ENCODE measurements around the gene TOMM20. TPM values are rescaled to one million over a fixed set of nuclear protein-coding genes. Genes with fewer than 3 reads are reported as not detected.

The TOMM20 gene
- total and polyA plus RNA-seq, 2 experiments from 2014 or later: 138 to 159 TPM

DNA sequence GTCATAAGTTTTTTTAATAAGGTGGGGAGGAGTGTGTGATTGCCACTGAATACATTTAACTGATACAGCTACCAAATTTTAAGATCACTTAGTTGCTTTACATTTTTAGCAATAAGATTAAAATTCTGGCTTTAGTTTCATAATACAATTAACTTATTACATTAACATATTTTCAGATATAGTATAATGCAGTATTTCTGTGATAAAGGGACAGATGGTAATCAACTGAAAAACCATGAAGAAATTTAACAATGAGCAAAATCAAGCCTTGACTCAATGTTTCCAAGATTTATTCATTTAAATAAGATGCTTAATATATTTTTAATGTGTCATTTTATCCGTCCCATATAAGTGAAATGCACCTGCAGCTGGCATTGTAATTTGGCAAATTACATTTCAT lies 4.0 kb downstream of the TOMM20 start:
- H3K4me3 ChIP-seq: 0 out of 2 replicates have a peak overlapping the region, but pooled peaks have one; percentile 22
- peaks cover 52% of the 10 kb centered on the region for H3K36me3 ChIP-seq (ENCODE audit: insufficient read depth)

More for the DNA sequence above, 4.0 kb downstream of the TOMM20 start:
- Mint-ChIP-seq H3K27me3 (ENCODE audit: insufficient read depth, low read depth, poor library complexity) (peaks cover 14% of the 10 kb centered on the region), H3K4me3 (peak overlapping the region; percentile 45; the same call in 1 of the 3 replicates), H3K27ac (0 out of 2 replicates have a peak overlapping the region, but pooled peaks have one; percentile 61), H3K4me1 (peaks cover 16% of the 10 kb centered on the region; the same call in 2 of the 3 replicates), H3K36me3 (ENCODE audit: low read depth) (peaks cover 74% of the 10 kb centered on the region), H3K9me3 (no peaks in the 10 kb centered on the region; the same call in 2 of the 3 replicates)
- Histone ChIP-seq H3K4me1 (ENCODE audit: insufficient read depth) (peaks cover 24% of the 10 kb centered on the region), H3F3A (replicated peaks; ENCODE audit: low read depth) (no peaks in the 10 kb centered on the region; the same call in 1 of the 2 replicates), H3K9me2 (ENCODE audit: insufficient read depth) (no peaks in the 10 kb centered on the region), H3K79me2 (replicated peaks; ENCODE audit: insufficient read depth) (peaks cover 90% of the 10 kb centered on the region), H2AFZ (no peak overlapping the region), H3K27me3 (ENCODE audit: insufficient read depth) (no peaks in the 10 kb centered on the region), H3K4me2 (peak overlapping the region; percentile 56; the same call in 1 of the 2 replicates), H4K20me1 (replicated peaks; ENCODE audit: insufficient read depth) (peaks cover 56% of the 10 kb centered on the region), H3K27ac (ENCODE audit: low read depth) (peak overlapping the region; percentile 14; the same call in 1 of the 2 replicates)
- DNase-seq (ENCODE audit: low spot score) (no peak), ATAC-seq (no peak)
- no peak for TF ChIP-seq NANOG (IDR thresholded peaks at IDR 0.05; ENCODE audit: borderline replicate concordance)
- TF ChIP-seq, protein P1, sequence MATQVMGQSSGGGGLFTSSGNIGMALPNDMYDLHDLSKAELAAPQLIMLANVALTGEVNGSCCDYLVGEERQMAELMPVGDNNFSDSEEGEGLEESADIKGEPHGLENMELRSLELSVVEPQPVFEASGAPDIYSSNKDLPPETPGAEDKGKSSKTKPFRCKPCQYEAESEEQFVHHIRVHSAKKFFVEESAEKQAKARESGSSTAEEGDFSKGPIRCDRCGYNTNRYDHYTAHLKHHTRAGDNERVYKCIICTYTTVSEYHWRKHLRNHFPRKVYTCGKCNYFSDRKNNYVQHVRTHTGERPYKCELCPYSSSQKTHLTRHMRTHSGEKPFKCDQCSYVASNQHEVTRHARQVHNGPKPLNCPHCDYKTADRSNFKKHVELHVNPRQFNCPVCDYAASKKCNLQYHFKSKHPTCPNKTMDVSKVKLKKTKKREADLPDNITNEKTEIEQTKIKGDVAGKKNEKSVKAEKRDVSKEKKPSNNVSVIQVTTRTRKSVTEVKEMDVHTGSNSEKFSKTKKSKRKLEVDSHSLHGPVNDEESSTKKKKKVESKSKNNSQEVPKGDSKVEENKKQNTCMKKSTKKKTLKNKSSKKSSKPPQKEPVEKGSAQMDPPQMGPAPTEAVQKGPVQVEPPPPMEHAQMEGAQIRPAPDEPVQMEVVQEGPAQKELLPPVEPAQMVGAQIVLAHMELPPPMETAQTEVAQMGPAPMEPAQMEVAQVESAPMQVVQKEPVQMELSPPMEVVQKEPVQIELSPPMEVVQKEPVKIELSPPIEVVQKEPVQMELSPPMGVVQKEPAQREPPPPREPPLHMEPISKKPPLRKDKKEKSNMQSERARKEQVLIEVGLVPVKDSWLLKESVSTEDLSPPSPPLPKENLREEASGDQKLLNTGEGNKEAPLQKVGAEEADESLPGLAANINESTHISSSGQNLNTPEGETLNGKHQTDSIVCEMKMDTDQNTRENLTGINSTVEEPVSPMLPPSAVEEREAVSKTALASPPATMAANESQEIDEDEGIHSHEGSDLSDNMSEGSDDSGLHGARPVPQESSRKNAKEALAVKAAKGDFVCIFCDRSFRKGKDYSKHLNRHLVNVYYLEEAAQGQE (IDR thresholded peaks at IDR 0.05; ENCODE audit: unreplicated experiment): no peak
- no peak for TF ChIP-seq JUNB (IDR thresholded peaks at IDR 0.05; ENCODE audit: unreplicated experiment)
- no peak for TF ChIP-seq POLR2AphosphoS5 (IDR thresholded peaks at IDR 0.05; ENCODE audit: low read depth)
- TF ChIP-seq CREB1 (CRISPR knock-in tag; IDR thresholded peaks at IDR 0.05; ENCODE audit: low read depth): no peak
- TF ChIP-seq STAT1 (IDR thresholded peaks at IDR 0.05; ENCODE audit: unreplicated experiment): no peak
- TF ChIP-seq ZNF331 (CRISPR knock-in tag; IDR thresholded peaks at IDR 0.05; ENCODE audit: low read depth): no peak
- TF ChIP-seq, protein P2, sequence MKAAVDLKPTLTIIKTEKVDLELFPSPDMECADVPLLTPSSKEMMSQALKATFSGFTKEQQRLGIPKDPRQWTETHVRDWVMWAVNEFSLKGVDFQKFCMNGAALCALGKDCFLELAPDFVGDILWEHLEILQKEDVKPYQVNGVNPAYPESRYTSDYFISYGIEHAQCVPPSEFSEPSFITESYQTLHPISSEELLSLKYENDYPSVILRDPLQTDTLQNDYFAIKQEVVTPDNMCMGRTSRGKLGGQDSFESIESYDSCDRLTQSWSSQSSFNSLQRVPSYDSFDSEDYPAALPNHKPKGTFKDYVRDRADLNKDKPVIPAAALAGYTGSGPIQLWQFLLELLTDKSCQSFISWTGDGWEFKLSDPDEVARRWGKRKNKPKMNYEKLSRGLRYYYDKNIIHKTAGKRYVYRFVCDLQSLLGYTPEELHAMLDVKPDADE (IDR thresholded peaks at IDR 0.05): no peak
- TF ChIP-seq EZH2 (IDR thresholded peaks at IDR 0.05; ENCODE audit: low read depth, unreplicated experiment): no peak
- TF ChIP-seq, protein P3, sequence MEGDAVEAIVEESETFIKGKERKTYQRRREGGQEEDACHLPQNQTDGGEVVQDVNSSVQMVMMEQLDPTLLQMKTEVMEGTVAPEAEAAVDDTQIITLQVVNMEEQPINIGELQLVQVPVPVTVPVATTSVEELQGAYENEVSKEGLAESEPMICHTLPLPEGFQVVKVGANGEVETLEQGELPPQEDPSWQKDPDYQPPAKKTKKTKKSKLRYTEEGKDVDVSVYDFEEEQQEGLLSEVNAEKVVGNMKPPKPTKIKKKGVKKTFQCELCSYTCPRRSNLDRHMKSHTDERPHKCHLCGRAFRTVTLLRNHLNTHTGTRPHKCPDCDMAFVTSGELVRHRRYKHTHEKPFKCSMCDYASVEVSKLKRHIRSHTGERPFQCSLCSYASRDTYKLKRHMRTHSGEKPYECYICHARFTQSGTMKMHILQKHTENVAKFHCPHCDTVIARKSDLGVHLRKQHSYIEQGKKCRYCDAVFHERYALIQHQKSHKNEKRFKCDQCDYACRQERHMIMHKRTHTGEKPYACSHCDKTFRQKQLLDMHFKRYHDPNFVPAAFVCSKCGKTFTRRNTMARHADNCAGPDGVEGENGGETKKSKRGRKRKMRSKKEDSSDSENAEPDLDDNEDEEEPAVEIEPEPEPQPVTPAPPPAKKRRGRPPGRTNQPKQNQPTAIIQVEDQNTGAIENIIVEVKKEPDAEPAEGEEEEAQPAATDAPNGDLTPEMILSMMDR (conservative IDR thresholded peaks at IDR 0.05; ENCODE audit: low read depth in 2 of 2): no peak
- TF ChIP-seq, protein P4, sequence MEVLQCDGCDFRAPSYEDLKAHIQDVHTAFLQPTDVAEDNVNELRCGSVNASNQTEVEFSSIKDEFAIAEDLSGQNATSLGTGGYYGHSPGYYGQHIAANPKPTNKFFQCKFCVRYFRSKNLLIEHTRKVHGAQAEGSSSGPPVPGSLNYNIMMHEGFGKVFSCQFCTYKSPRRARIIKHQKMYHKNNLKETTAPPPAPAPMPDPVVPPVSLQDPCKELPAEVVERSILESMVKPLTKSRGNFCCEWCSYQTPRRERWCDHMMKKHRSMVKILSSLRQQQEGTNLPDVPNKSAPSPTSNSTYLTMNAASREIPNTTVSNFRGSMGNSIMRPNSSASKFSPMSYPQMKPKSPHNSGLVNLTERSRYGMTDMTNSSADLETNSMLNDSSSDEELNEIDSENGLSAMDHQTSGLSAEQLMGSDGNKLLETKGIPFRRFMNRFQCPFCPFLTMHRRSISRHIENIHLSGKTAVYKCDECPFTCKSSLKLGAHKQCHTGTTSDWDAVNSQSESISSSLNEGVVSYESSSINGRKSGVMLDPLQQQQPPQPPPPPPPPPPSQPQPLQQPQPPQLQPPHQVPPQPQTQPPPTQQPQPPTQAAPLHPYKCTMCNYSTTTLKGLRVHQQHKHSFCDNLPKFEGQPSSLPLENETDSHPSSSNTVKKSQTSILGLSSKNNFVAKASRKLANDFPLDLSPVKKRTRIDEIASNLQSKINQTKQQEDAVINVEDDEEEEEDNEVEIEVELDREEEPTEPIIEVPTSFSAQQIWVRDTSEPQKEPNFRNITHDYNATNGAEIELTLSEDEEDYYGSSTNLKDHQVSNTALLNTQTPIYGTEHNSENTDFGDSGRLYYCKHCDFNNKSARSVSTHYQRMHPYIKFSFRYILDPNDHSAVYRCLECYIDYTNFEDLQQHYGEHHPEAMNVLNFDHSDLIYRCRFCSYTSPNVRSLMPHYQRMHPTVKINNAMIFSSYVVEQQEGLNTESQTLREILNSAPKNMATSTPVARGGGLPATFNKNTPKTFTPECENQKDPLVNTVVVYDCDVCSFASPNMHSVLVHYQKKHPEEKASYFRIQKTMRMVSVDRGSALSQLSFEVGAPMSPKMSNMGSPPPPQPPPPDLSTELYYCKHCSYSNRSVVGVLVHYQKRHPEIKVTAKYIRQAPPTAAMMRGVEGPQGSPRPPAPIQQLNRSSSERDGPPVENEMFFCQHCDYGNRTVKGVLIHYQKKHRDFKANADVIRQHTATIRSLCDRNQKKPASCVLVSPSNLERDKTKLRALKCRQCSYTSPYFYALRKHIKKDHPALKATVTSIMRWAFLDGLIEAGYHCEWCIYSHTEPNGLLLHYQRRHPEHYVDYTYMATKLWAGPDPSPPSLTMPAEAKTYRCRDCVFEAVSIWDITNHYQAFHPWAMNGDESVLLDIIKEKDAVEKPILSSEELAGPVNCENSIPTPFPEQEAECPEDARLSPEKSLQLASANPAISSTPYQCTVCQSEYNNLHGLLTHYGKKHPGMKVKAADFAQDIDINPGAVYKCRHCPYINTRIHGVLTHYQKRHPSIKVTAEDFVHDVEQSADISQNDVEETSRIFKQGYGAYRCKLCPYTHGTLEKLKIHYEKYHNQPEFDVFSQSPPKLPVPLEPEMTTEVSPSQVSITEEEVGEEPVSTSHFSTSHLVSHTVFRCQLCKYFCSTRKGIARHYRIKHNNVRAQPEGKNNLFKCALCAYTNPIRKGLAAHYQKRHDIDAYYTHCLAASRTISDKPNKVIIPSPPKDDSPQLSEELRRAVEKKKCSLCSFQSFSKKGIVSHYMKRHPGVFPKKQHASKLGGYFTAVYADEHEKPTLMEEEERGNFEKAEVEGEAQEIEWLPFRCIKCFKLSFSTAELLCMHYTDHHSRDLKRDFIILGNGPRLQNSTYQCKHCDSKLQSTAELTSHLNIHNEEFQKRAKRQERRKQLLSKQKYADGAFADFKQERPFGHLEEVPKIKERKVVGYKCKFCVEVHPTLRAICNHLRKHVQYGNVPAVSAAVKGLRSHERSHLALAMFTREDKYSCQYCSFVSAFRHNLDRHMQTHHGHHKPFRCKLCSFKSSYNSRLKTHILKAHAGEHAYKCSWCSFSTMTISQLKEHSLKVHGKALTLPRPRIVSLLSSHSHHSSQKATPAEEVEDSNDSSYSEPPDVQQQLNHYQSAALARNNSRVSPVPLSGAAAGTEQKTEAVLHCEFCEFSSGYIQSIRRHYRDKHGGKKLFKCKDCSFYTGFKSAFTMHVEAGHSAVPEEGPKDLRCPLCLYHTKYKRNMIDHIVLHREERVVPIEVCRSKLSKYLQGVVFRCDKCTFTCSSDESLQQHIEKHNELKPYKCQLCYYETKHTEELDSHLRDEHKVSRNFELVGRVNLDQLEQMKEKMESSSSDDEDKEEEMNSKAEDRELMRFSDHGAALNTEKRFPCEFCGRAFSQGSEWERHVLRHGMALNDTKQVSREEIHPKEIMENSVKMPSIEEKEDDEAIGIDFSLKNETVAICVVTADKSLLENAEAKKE (CRISPR knock-in tag; IDR thresholded peaks at IDR 0.05): no peak
- no peak for TF ChIP-seq ZNF114 (CRISPR knock-in tag; IDR thresholded peaks at IDR 0.05)
- TF ChIP-seq EZH2phosphoT487 (IDR thresholded peaks at IDR 0.05; ENCODE audit: unreplicated experiment): no peak
